COLO829 (cell line): ENCODE measurements around the gene MAPK13.

ENCODE experiments used
- DNase-seq: peaks from one replicate; pipeline ENCODE4 v3.0.0; 2012; ENCODE audit warnings: low spot score

The MAPK13 gene

DNA sequence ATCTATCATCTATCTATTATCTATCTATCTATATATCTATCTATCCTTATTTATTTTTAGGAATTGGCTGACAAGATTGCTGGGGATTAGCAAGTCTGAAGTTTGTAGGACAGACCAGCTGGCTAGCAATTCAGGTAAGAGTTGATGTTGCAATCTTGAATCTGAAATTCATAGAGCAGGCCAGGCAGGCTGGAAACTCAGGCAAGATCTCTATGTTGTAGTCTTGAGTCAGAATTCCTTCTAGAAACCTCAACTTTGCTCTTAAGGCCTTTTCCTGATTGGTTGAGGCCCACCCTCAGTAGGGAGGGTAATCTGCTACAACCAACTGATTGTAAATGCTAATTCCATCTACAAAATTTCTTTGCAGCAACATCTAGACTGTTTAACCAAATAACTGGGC, 19.2 kb downstream of the MAPK13 start:
- DNase-seq: no peak

DNA sequence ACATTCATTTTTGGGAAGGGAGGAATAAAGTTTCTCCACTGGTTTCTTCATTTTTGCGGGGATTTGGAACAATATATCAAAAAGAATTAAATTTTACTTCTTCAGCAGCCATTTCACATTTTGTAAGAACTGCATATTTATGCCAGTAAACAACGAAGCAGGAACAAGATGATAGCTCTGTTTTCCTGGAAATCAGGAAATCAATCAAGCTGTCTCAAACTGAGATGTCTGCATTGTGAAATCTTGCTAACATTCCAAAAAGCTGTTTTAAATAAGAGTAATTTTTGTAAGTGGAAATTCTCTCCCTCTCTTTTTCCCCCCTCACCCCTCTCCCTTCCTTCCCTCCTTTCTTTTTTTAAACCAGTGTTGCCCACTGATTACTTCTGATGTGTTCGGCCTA, 20.0 kb downstream of the MAPK13 start:
- DNase-seq: no peak

DNA sequence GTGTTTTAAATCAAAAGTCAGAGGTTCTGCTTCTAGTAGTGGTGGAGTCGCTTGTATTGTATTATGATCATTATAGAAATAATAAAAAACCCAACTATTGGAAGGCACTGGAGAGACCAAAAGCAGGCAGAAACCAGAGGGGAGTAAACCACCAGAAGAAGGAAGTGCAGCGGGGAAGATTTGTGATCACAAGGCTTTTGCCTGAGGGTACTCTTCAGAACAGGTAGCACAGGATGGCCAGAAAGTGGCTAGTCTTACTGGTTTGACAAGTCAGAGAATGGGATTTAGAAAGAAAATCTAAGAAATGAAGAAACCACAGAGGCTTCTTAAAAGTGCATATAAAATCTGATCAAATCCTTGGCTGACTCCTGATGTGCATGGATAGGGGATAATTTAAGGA, 24.0 kb downstream of the MAPK13 start:
- DNase-seq: no peak

DNA sequence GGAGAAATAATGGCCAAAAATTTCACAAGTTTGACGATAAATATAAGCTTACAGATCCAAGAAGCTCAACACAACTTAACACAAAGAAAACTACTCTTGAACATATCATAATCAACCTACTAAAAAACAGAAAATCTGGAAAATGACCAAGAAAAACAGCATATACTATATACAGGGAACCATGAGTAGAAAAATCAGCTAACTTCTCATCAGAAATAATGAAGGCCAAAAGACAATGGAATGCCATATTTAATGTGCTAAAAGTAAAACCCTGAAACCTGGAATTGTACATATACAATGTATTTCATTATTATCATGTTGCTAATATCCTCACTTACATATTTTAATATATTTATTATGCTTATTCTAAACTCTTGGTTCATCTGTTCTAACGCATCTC, 25.3 kb downstream of the MAPK13 start:
- DNase-seq: no peak

DNA sequence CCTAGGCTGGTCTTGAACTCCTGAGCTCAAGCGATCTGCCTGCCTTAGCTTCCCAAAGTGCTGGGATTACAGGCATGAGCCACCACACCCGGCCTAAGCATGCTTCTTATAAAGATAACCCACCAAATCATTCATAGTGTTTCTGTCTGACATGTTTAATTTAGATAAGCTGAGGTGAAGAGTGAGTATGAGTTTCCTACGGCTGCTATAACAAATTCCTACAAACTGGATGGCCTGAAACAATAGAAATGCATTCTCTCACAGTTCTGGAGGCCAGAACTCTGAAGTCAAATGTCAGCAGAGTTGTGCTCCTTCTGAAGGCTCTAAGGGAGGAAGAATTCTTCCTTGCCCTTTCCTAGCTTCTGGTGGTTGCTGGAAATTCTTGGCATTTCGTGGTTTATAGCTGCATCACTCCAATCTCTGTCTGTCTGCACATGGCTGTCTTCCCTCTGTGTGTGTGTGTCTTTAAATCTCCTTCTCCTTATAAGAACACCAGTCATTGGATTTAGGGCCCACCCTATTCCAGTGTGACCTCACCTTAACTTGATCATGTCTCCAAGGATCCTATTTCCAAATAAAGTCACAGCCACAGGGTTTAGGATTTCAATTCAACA, 29.9 kb downstream of the MAPK13 start:
- no peak for DNase-seq

DNA sequence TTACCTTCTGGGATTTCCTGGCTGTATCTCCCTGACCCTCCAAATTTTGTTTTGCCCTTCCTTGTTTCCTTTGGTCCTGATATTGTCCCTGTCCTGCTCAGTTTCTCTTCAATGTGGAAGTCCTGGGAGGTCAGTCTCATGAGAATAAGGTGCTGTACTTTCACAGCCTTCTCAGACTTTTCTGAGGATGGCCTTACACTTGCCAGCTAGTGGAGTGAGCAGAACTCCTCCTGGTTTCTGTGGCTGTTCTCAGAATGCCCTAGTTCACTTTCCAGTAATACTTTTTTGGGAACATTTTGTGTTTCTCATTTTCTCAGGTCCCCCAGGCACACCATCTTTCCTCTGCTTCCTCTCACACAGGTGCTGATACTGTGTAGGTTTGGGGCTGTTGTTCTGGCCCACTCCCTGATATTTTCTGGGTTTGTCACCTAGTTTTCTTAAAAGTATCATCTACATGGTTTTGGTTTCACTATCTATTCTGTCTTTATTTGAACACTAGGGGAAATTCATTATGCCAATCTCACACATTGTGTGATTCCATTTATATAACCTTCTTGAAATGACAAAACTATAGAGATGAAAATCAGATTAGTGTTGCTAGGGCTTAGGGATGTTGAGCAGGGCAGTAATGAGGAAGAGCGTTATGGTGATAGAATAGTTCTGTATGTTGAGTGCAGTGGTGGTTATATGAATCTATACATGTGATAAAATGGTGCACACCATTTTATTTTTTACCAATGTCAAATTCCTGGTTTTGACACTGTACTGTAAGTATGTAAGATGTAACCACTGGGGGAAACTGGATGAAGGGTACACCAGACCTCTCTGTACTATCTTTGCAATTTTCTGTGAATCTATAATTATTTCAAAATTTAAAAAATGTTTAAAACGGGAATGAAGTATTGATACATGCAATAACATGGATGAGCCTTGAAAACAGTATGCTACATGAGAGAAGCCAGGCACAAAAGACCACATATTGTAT, 39.0 kb downstream of the MAPK13 start:
- no peak for DNase-seq

DNA sequence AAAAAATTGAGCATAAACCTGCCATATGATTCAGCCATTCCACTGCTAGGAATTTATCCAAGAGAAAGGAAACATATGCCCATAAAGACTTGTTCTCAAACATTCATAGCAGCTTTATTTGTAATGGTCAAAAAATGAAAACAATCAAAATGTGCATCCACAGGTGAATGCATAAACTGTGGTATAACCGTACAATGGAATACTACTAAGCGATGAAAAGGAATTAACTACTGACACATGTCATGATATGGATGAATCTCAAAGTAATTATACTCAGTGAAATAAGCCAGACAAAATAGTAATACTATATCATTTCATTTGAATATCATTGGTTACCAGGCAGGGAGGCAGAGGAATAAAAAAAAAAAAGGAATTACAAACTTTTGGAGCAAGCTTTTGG, 40.4 kb downstream of the MAPK13 start:
- DNase-seq: no peak

DNA sequence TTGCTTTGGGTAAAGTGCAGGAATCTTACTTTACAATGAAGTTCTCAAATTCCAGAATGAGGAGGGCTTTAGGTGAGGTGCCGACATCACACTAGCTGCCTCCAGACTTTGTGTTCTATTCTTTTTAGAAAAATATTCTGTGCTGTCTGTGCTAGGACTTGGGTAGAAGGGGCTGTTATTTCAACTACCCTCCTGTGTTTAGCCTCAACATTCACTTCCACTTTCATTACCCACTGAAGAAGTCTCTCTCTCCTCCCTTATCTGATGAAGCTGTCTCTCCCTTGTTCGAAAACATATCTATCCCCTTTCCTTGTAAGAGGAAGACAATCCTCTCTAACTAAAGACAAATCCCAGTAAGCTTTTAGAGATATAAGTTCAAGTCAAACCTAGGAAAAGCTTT, 41.3 kb downstream of the MAPK13 start:
- no peak for DNase-seq

DNA sequence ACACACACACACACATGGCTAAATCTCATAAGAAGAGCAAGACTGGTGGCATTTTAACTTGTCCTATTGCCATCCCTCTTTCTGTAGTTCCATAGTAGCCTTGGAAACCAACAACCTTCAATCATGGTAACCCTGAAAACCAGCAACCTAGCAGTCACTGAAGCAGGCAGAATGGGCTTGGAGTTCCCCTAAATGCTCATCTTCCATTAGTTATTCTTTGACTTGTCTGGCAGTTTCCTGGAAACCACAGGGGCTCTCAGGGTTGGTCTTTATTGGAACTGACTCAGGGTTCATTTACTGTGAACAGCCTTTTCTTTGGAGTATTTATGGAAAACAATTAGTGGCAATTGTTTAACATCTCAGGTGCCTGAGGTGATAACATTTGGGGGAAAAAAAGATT, 46.9 kb downstream of the MAPK13 start:
- DNase-seq: no peak

DNA sequence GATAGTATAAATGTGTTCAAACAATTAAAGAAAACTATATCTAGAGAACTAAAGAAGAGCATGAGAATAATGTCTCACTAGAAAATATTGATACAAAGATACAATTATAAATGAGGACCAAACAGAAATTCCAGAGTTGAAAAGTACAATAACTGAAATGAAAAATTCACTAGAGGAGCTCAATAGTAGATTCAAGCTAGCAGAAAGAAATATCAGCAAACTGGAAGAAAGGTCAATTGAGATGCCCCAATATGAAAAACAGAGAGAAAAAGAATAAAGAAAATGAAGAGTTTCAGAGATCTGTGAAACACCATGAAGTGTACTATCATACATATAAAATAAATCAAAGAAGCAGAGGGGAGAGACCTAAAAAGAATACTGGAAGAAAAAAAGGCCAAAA, 48.2 kb downstream of the MAPK13 start:
- no peak for DNase-seq

DNA sequence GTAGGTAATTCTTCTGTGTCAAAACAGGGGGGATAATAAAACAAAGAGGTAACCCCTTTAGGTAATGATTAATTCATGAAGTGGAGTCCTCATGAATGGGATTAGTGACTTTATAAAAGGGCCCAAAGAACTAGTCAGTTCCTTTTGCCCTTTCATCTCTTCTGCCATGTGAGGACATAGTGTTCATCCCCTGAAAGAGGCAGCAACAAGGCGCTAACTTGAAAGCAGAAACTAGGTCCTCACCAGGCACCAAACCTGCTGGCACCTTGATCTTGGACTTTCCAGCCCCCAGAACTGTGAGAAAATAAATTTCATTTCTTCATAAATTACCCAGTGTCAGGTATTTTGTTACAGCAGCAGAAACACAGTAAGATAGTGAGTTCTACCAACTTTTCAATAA, 49.8 kb downstream of the MAPK13 start:
- DNase-seq: no peak

DNA sequence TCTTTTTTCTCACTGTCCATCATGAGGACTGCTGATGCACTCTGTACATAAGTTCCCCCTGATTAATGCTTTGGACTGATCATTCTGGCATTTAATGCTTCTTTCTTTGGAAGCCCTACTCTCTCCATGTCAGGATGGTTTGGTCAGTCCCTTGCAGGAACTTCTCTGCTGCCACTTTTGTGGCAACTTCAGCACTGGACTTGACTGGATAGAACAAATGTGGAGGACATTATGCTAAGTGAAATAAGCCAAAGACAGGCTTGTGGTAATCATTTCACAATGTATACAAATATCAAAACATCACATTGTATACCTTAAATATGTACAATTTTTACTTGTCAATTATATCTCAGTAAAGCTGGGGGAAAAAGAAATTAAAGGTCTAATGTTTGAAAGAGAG, 54.0 kb downstream of the MAPK13 start:
- DNase-seq: no peak

DNA sequence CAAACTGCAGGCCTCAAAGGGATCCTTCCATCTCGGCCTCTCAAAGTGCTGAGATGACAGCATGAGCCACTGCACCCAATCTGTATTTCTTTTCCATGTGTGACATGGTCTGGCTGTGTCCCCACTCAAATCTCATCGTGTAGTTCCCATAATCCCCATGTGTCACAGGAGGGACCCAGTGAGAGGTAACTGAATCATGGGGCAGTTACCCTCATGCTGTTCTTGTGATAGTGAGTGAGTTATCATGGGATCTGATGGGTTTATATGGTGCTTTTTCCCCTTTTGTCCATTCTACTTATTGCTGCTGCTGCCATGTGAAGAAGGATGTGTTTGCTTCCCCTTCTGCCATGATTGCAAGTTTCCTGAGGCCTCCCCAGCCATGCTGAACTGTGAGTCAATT, 55.9 kb downstream of the MAPK13 start:
- DNase-seq: no peak

DNA sequence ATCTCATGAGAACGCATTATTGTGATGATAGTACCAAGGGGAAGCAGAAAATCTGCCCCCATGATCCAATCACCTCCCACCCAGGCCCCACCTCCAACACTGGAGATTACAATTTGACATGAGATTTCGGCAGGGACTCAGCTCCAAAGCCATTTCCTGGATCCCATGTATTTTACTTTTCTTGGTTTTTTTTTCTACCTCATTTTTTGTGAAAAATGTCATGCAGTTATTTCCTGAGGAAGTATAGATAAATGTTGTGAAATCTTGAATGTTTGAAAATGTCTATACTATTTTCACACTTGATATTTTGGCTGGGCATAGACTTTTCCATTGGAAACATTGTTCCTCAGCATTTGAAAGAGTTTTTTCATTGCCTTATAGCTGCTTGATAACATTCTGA, 57.1 kb downstream of the MAPK13 start:
- no peak for DNase-seq
